Measurements from ENCODE around the gene SEMA4B. TPM values are rescaled to one million over a fixed set of nuclear protein-coding genes. Genes with fewer than 3 reads are reported as not detected.
A peak's percentile ranks its signal among the peaks of the same experiment; 100 is the strongest.

Gene SEMA4B
- total and polyA plus RNA-seq, 9 of the 15 experiments (the other 6 are each of a cell fraction or from before 2014, with no cell fraction given), result 1.3 to 33.6 (median 11.0) TPM

GRCh38 chr15:90233387-90234095 lies 32.4 kb downstream of the SEMA4B start, which contains the start of gene CIB1 (continued):
- TF ChIP-seq NKRF (IDR thresholded peaks at IDR 0.05; ENCODE audit: borderline replicate concordance) (peak; percentile 87), BRCA1 (IDR thresholded peaks at IDR 0.05) (no peak), BRCA1 (CRISPR knock-in tag; IDR thresholded peaks at IDR 0.05) (peak; percentile 87; the same call in 1 of the 2 replicates), TEAD1 (CRISPR knock-in tag; IDR thresholded peaks at IDR 0.05) (peak in 1 of 2 experiments; percentile 76; a peak in 1 of 4 replicates), SPI1 (IDR thresholded peaks at IDR 0.05; ENCODE audit: borderline replicate concordance, low read depth, low read length) (peak; percentile 86), ZBTB12 (CRISPR knock-in tag; IDR thresholded peaks at IDR 0.05) (peak; percentile 36; the same call in 1 of the 2 replicates), NFIC (IDR thresholded peaks at IDR 0.05) (peak; percentile 28), MYBL2 (IDR thresholded peaks at IDR 0.05; ENCODE audit: low read depth) (no peak), MYBL2 (CRISPR knock-in tag; IDR thresholded peaks at IDR 0.05; ENCODE audit: borderline replicate concordance) (no peak), GABPA (tag; conservative IDR thresholded peaks at IDR 0.05; ENCODE audit: low read depth) (peak; percentile 80), STAG1 (CRISPR knock-in tag; IDR thresholded peaks at IDR 0.05; ENCODE audit: borderline replicate concordance) (0 out of 2 replicates have a peak, but pooled peaks have one; percentile 48), UBTF (IDR thresholded peaks at IDR 0.05; ENCODE audit: borderline replicate concordance in 1 of 2, low read depth in 2 of 2, low read length in 2 of 2) (peak in 1 of 2 experiments; percentile 30; a peak in 1 of 4 replicates), VEZF1 (CRISPR knock-in tag; IDR thresholded peaks at IDR 0.05) (peak; percentile 92; the same call in 1 of the 2 replicates), POLR2AphosphoS5 (IDR thresholded peaks at IDR 0.05; ENCODE audit: control insufficient read depth, insufficient read depth, low read depth, low read length) (peak; percentile 52; the same call in 1 of the 2 replicates), YY1 (IDR thresholded peaks at IDR 0.05; ENCODE audit: borderline replicate concordance in 1 of 3, control insufficient read depth in 1 of 3, extremely low read depth in 1 of 3, insufficient read depth in 3 of 3, insufficient read length in 1 of 3, insufficient replicate concordance in 2 of 3, low read depth in 1 of 3, low read length in 2 of 3) (peak in 2 of 3 experiments; percentile 34 to 53), CBFB (CRISPR knock-in tag; IDR thresholded peaks at IDR 0.05) (0 out of 2 replicates have a peak, but pooled peaks have one; percentile 11)
